B cell (primary cell): Measurements from ENCODE around the gene TIAM2. TPM values are rescaled to one million over a fixed set of nuclear protein-coding genes. Genes with fewer than 3 reads are reported as not detected.

ENCODE experiments used
- ATAC-seq: fragments of 200-7000 bp; cut with Tn5 transposase; one replicate; pipeline ENCODE4 v1.10.0; 2021; ENCODE audit warnings: low read depth, mild to moderate bottlenecking, moderate number of reproducible peaks, moderate library complexity
- CTCF ChIA-PET: fragments of 350-600 bp; sonication (Branson Sonifier 250); formaldehyde crosslinking; loops from one replicate; lab custom pipeline; 2021; ENCODE audit warnings: antibody characterized with exemption, inconsistent platforms; lab: Charles Lee
- POLR2A ChIA-PET: fragments of 350-600 bp; sonication (Branson Sonifier 250); formaldehyde crosslinking; loops from one replicate; lab custom pipeline; 2021; ENCODE audit warnings: antibody characterized with exemption; lab: Charles Lee
- DNase-seq: peaks from one replicate; pipeline ENCODE4 v3.0.0; 2013
- H2AFZ ChIP-seq: 2 replicates; pipeline ENCODE4 v1.6.1; 2012; ENCODE audit warnings: mild to moderate bottlenecking, low read depth, low read length; ENCODE audit not compliant: insufficient read depth, poor library complexity, severe bottlenecking
- H3K27ac ChIP-seq, 2 donors: 1 replicate in 1 of 2; 2 replicates in 1 of 2; pipeline ENCODE4 v1.5.1; 2012 to 2013; ENCODE audit warnings: low read length in 2 of 2, mild to moderate bottlenecking in 2 of 2, moderate library complexity in 1 of 2
- H3K27me3 ChIP-seq, 4 experiments: fragments of 200-600 bp in 1 of 4; sonication (generic) in 1 of 4; replicated peaks in 1 of 4; 1 replicate in 2 of 4; 2 replicates in 2 of 4; pipeline versions ENCODE4 v1.6.1 to v1.7.0; 2013 to 2016; ENCODE audit warnings: low read length in 3 of 4, mild to moderate bottlenecking in 2 of 4, mixed read lengths in 1 of 4, moderate library complexity in 1 of 4; ENCODE audit not compliant: insufficient read depth in 4 of 4, control insufficient read depth in 3 of 4; ENCODE audit errors: control extremely low read depth in 1 of 4
- H3K36me3 ChIP-seq, 2 experiments: replicated peaks in 1 of 2; 1 replicate in 1 of 2; 2 replicates in 1 of 2; pipeline versions ENCODE4 v1.6.1 to v1.7.1; 2013; ENCODE audit warnings: low read length in 1 of 2; ENCODE audit not compliant: insufficient read depth in 2 of 2, control insufficient read depth in 1 of 2; ENCODE audit errors: control extremely low read depth in 1 of 2, extremely low read depth in 1 of 2
- H3K4me1 ChIP-seq, 2 donors: fragments of 200-600 bp in 1 of 2; sonication (generic) in 1 of 2; 1 replicate in 1 of 2; 2 replicates in 1 of 2; pipeline versions ENCODE4 v1.5.1 to v1.6.1; 2013 to 2017; ENCODE audit warnings: low read length in 2 of 2; ENCODE audit not compliant: control insufficient read depth in 2 of 2, insufficient read depth in 2 of 2
- H3K4me2 ChIP-seq: replicated peaks from 2 replicates; pipeline ENCODE3; 2012; ENCODE audit warnings: mild to moderate bottlenecking, low read depth, low read length; ENCODE audit not compliant: poor library complexity, severe bottlenecking
- H3K4me3 ChIP-seq, 5 experiments: fragments of 200-600 bp in 1 of 5; sonication (generic) in 1 of 5; 1 replicate in 3 of 5; 2 replicates in 2 of 5; pipeline versions ENCODE4 v1.5.1 to v1.7.0; 2011 to 2016; ENCODE audit warnings: low read length in 4 of 5, mild to moderate bottlenecking in 4 of 5, low read depth in 2 of 5, control low read depth in 1 of 5, moderate library complexity in 1 of 5; ENCODE audit not compliant: insufficient read depth in 1 of 5; ENCODE audit errors: control extremely low read depth in 1 of 5, extremely low read depth in 1 of 5
- H3K79me2 ChIP-seq: fragments of 200-600 bp; sonication (generic); one replicate; pipeline ENCODE4 v1.6.0; 2016; ENCODE audit warnings: low read length; ENCODE audit not compliant: control insufficient read depth, insufficient read depth
- H3K9ac ChIP-seq: fragments of 200-600 bp; sonication (generic); 2 replicates; pipeline ENCODE4 v1.6.1; 2017; ENCODE audit warnings: mild to moderate bottlenecking, low read length, moderate library complexity
- H3K9me3 ChIP-seq, 3 donors: one replicate each; pipeline versions ENCODE4 v1.6.1 to v1.7.1; 2013; ENCODE audit warnings: low read length in 2 of 3; ENCODE audit not compliant: control insufficient read depth in 2 of 3, insufficient read depth in 1 of 3; ENCODE audit errors: control extremely low read depth in 1 of 3
- H4K20me1 ChIP-seq: 2 replicates; pipeline ENCODE4 v1.6.0; 2012; ENCODE audit warnings: mild to moderate bottlenecking, low read length; ENCODE audit not compliant: insufficient read depth, control insufficient read depth, poor library complexity, severe bottlenecking
- H3K27ac Mint-ChIP-seq: one replicate; pipeline ENCODE4 v1.8.0; 2021; ENCODE audit warnings: mixed read lengths
- H3K27me3 Mint-ChIP-seq: one replicate; pipeline ENCODE4 v1.8.0; 2021; ENCODE audit warnings: mixed read lengths
- H3K4me1 Mint-ChIP-seq: one replicate; pipeline ENCODE4 v1.8.0; 2021; ENCODE audit warnings: mixed read lengths
- H3K4me3 Mint-ChIP-seq: one replicate; pipeline ENCODE4 v1.8.0; 2021; ENCODE audit warnings: mixed read lengths
- H3K9me3 Mint-ChIP-seq: one replicate; pipeline ENCODE4 v1.8.0; 2022; ENCODE audit warnings: mixed read lengths; ENCODE audit not compliant: insufficient read depth
- EZH2 ChIP-seq: IDR thresholded peaks from 2 replicates; pipeline ENCODE4 v1.6.1; 2012; ENCODE audit warnings: borderline replicate concordance, low read depth, mild to moderate bottlenecking, moderate library complexity, low read length; ENCODE audit not compliant: insufficient read depth, poor library complexity, severe bottlenecking
- WGBS: methylation state at CpG from one replicate; pipeline ENCODE4 v1.1.5; 2013; ENCODE audit warnings: missing lambda C conversion rate; ENCODE audit not compliant: insufficient coverage; 5-methylcytosine and 5-hydroxymethylcytosine counted together
- intact Hi-C: fragments of 100-400 bp; cut with micrococcal nuclease; formaldehyde crosslinking; loops from one replicate; pipeline ENCODE4 v1.10.0; 2022
- polyA plus RNA-seq: library from polyadenylated mRNA; depleted of rRNA; stranded (reverse); fragments of >200 nt; gene quantifications from 2 replicates; pipeline ENCODE4 v1.2.3, GENCODE V29; 2012
- total RNA-seq, 2 donors: library from RNA; stranded (reverse); fragments of 120-200 nt in 1 of 2; gene quantifications; 1 replicate in 1 of 2; 2 replicates in 1 of 2; pipeline versions ENCODE4 v1.2.3 to v1.2.4, GENCODE V29; 2013 to 2022
- TF ChIP-seq, protein P1 (sequence below): fragments of 200-600 bp; IDR thresholded peaks from one replicate; pipeline ENCODE4 v1.8.0; 2022; ENCODE audit warnings: antibody characterized with exemption, mild to moderate bottlenecking

TIAM2 gene
- total and polyA plus RNA-seq, 2 donors (not counting 1 experiment from before 2014, with no cell fraction given) = 13.1 to 18.8 TPM

DNA sequence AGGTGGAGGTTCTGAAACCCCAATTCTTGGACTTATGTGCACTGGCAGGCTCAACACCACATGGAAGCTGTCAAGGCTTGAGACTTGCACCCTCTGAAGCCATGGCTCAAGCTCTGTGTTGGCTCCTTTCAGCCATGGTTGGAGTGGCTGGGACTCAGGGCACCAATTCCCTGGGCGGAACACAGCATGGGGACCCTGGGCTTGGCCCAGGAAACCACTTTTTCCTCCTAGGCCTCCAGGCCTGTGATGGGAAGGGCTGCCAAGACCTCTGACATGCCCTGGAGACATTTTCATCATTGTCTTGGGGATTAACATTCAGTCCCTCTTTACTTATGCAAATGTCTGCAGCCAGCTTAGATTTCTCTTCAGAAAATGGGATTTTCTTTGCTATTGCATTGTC, 242.5 kb downstream of the TIAM2 start:
- Histone ChIP-seq H3K4me3 (no peak overlapping the region), H2AFZ (no peak overlapping the region), H3K4me1 (no peaks in the 10 kb centered on the region), H3K27ac (no peak overlapping the region), H3K79me2 (no peaks in the 10 kb centered on the region), H3K27me3 (no peaks in the 10 kb centered on the region), H3K9me3 (peaks cover 0 to 8% (median 0%) of the 10 kb centered on the region in 3 donors), H4K20me1 (no peaks in the 10 kb centered on the region), H3K36me3 (no peaks in the 10 kb centered on the region), H3K4me2 (no peak overlapping the region), H3K9ac (no peak overlapping the region)
- POLR2A ChIA-PET = interaction anchor here (0.6 kb wide), 1 partner anchor 34 kb away, joined by 6 read pairs; no protein-coding TSS in a partner anchor
- no peak for DNase-seq
- peaks cover 2% of the 10 kb centered on the region for H3K9me3 Mint-ChIP-seq
- CTCF ChIA-PET = interaction anchor here (1.4 kb wide), 1 partner anchor 11 kb away, joined by 5 read pairs; no protein-coding TSS in a partner anchor
- intact Hi-C loops = no loop called here
- WGBS = 100% methylated on average over 1 of the region's 1 CpG
- no peak for ATAC-seq
- no peak overlapping the region for H3K4me3 Mint-ChIP-seq
- no peaks in the 10 kb centered on the region for H3K4me1 Mint-ChIP-seq
- no peak for TF ChIP-seq EZH2
- no peaks in the 10 kb centered on the region for H3K27me3 Mint-ChIP-seq
- no peak overlapping the region for H3K27ac Mint-ChIP-seq

DNA sequence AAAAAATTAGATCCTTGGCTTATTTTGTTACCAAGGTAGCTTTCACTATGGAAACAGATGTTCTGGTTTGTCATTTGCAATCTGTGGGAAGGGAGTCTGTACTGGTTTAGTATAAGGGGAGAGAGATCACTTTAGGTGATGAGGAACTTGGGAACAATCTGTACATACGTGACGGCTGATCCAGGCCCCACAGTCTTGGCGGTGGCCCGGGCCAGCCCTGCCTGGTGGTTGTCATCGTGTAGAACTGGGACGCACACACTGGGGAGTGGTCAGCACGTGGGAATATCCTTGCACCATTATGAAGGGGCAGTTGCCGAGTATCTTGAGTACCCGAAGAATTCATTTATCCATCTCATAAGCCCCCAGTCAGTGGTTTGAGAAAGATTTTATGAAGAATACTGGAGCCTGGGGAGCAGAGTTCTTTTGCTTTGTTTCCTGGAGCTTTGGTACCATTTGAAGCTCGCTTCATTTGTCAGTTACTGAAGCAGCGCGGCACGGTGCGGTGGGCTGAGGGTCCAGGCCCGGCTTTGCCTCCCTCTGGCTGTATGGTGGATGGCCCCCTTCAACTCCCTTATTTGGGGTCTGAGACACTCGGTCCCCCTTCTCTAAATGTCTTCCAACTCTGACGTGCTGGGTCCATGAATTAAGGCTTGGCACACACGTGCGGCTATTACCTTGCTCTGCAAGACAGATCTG, 245.9 kb downstream of the TIAM2 start:
- Histone ChIP-seq H2AFZ (no peak overlapping the region), H3K79me2 (no peaks in the 10 kb centered on the region), H3K36me3 (no peaks in the 10 kb centered on the region), H4K20me1 (no peaks in the 10 kb centered on the region), H3K27ac (no peak overlapping the region), H3K4me3 (no peak overlapping the region), H3K9me3 (peaks cover 0 to 10% (median 0%) of the 10 kb centered on the region in 3 donors), H3K27me3 (no peaks in the 10 kb centered on the region), H3K4me1 (no peaks in the 10 kb centered on the region), H3K9ac (no peak overlapping the region), H3K4me2 (no peak overlapping the region)
- Mint-ChIP-seq H3K4me3 (no peak overlapping the region), H3K9me3 (peaks cover 2% of the 10 kb centered on the region), H3K27me3 (no peaks in the 10 kb centered on the region), H3K4me1 (no peaks in the 10 kb centered on the region), H3K27ac (no peak overlapping the region)
- no peak for TF ChIP-seq EZH2
- TF ChIP-seq, protein P1, sequence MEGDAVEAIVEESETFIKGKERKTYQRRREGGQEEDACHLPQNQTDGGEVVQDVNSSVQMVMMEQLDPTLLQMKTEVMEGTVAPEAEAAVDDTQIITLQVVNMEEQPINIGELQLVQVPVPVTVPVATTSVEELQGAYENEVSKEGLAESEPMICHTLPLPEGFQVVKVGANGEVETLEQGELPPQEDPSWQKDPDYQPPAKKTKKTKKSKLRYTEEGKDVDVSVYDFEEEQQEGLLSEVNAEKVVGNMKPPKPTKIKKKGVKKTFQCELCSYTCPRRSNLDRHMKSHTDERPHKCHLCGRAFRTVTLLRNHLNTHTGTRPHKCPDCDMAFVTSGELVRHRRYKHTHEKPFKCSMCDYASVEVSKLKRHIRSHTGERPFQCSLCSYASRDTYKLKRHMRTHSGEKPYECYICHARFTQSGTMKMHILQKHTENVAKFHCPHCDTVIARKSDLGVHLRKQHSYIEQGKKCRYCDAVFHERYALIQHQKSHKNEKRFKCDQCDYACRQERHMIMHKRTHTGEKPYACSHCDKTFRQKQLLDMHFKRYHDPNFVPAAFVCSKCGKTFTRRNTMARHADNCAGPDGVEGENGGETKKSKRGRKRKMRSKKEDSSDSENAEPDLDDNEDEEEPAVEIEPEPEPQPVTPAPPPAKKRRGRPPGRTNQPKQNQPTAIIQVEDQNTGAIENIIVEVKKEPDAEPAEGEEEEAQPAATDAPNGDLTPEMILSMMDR = no peak
- ATAC-seq = no peak
- no peak for DNase-seq
- POLR2A ChIA-PET = no interaction called here
- 98% methylated on average over 10 of the region's 19 CpGs for WGBS
- intact Hi-C loops = no loop called here
- CTCF ChIA-PET = no interaction called here
